Daoy (cell line): ENCODE data around the gene CEP250. TPM values are rescaled to one million over a fixed set of nuclear protein-coding genes. Genes with fewer than 3 reads are reported as not detected.
"Not testable (repeated sequence)": the region's sequence is repeated elsewhere in the genome, so short reads cannot be mapped to it uniquely, and the experiment has no call there.

Source experiments
- DNase-seq: peaks from one replicate; pipeline ENCODE4 v3.0.0-alpha.2; 2015; ENCODE audit warnings: low read depth
- total RNA-seq: library from RNA; depleted of rRNA; stranded (reverse); fragments of >200 nt; shearing (Covaris generic); gene quantifications from 2 replicates; pipeline ENCODE4 v1.2.3, GENCODE V29; 2014

The CEP250 gene
- total RNA-seq, 1 experiment from 2014 or later = 18.4 TPM

DNA sequence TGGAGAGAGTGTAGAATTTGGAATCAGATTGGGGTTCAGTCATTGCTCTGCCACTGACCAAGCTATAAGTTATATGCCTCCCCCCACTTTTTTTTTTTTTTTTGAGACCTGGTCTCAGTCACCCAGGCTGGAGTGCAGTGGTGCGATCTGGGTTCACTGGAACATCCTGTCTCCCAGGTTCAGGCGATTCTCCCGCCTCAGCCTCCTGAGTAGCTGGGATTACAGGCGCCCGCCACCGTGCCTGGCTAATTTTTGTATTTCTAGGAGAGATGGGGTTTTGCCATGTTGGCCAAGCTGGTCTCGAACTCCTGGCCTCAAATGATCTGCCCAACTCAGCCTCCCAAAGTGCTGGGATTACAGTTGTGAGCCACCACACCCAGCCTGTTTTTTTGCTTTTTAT, 1.3 kb downstream of the CEP250 start:
- DNase-seq = not testable (repeated sequence)

DNA sequence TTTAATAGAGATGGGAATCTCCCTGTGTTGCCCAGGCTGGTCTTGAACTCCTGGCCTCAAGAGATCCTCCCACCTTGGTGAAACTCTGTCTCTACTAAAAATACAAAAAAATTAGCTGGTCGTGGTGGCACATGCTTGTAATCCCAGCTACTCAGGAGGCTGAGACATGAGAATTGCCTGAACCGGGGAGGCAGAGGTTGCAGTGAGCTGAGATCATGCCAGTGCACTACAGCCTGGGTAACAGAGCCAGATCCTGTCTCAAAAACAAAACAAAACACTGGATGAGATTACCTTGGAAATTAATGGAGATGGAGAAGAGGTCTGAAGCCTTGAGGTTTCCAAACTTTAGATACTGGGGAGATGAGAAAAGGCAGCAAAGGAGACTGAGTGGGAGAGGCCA, 2.1 kb downstream of the CEP250 start:
- DNase-seq = not testable (repeated sequence)

DNA sequence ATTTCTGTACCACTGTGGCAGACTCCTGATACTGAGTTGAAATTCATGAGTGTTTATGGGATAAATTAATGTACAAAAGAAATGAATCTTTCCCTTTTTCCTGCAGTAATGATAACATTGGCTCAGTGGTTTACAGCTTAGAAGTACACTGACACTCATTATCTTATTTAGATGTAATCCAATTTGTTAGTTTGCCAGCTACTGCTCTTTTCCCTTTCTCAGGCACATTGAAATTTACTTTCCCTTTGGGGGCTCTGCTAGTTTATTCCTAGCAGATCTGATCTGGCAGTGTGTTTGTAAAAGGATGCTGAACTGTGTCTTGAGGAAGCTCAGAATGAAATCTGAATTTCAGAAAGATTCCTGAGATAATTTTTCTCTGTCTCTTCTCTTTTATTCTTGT, 3.0 kb downstream of the CEP250 start:
- no peak for DNase-seq

DNA sequence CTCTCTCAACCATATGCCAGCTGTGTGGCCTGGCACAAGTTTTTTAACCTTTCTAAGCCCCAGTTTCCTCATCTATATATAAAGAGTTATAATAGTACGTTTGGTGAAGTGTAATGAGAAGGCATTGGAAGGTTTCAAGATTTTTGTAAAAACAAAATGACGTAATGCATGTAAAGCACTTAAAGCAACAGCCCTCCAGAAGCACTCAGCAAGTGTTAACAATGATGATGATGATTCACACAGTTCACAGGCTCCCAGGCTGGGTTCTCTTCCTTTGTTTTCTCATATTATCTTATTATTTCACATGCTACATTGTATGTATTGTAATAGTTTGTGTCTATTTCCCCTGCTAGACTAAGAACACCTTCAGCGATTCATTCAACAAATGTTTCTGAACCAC, 6.2 kb downstream of the CEP250 start:
- no peak for DNase-seq

DNA sequence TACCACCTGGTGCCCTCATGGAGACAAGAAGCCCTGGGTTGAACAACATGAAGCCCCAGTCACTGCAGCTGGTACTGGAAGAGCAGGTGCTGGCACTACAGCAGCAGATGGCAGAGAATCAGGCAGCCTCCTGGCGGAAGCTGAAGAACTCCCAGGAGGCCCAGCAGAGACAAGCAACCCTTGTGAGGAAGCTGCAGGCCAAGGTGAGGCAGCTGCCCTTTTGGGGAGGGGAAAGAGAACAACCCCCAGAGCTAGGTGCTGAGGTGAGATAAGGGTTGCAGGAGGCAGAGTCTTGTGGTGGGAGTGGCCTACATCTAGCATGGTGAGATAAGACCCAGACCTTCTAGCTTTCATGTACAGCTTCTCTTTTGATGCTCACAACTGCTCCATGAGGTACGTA, 7.0 kb downstream of the CEP250 start:
- DNase-seq = no peak

DNA sequence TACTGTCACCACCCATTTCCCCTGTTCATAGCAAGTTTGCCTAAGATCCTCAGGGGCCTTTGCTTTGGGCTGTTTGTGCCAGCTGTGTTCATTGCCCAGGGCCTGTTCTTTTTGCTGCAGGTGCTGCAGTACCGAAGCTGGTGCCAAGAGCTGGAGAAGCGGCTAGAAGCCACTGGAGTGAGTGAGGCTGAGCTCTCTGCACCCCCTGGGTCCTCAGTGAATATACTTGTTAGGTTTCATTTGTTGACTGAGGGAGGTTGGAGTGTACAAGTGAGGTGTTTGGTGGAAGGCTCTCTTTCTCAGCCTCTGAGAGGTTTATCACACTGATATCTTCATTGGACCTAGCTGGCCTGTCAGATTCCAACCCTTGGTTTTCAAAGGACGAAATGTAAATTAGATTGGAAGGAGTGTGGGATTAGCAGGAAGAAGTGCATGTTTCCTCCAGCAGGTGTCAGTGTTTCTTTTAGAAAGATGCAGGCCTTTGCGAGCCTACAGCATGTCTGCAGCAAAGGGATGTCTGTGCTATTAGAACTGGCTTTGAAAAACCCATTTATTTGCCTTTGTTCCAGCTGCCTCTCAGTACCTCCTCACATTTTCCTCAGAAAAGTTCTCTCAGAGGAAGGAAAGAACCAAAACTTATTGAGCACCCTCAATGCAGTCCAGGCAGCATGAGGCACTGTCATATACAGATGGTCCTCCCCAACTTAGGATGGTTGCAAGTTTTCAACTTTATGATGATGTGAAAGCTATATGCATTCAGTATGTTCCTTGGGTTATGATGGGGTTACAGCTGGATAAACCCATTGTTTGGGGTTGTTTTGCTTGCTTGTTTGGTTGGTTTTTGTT, 8.3 kb downstream of the CEP250 start:
- peak; percentile 40 for DNase-seq

DNA sequence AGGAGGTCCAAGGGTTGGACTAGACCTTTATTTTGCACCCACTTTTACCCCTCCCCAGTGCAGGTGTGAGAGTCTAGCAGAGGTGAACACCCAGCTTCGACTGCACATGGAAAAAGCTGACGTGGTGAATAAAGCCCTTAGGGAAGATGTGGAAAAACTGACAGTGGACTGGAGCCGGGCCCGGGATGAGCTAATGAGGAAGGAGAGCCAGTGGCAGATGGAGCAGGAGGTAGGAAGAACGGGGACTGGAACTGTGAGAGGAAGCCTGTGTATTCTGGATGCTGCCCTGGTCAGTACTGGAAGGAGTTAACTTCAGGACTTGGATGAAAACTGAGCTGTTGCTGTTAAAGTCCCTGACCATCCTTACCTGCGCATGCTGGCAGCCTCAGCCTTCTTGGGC, 10.6 kb downstream of the CEP250 start:
- no peak for DNase-seq

DNA sequence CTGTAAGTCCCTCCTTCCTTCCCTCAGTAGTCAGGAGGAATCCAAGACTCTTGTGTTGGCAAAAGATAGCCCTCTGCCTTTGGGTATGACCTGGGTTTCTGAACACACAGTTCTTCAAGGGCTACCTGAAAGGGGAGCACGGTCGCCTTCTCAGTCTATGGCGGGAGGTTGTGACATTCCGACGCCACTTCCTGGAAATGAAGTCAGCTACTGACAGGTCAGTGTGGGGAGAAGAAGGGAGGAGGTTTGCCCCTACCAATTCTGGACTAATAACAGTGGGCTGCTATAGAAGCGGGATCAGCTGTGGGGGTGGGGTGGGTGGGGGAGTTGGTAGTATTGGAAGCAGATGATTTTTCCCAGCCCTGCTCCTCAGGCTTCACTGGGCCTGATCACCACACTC, 11.5 kb downstream of the CEP250 start:
- no peak for DNase-seq

DNA sequence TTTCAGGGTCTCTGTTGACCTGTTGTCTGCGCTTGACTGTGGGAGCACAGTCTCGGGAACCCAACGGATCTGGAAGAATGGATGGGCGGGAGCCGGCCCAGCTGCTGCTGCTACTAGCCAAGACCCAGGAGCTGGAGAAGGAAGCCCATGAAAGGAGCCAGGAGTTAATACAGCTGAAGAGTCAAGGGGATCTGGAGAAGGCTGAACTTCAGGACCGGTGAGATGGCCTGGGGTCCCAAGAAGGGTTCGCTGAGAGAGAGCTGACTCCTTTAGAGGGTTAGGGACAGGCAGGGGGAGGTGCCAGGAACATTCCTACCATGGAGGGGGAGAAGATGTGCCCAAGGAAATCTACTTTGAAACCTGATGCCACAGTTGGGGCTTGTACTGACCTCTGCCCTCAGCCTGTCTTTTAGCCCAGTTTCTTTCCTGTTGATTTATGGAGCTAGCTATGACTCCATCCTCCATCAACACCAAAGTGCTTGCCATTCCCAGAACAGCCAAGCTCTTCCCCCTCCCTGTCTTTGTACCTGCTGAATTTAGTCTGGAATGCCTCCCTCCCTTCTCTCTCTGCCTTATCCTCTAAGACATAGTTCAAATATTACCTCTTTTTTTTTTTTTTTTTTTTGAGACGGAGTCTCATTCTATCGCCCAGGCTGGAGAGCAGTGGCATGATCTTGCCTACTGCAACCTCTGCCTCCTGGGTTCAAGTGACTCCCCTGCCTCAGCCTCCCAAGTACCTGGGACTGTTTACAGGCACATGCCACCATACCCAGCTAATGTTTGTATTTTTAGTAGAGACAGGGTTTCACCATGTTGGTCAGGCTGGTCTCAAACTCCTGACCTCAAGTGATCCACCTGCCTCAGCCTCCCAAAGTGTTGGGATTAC, 12.2 kb downstream of the CEP250 start:
- DNase-seq = no peak

DNA sequence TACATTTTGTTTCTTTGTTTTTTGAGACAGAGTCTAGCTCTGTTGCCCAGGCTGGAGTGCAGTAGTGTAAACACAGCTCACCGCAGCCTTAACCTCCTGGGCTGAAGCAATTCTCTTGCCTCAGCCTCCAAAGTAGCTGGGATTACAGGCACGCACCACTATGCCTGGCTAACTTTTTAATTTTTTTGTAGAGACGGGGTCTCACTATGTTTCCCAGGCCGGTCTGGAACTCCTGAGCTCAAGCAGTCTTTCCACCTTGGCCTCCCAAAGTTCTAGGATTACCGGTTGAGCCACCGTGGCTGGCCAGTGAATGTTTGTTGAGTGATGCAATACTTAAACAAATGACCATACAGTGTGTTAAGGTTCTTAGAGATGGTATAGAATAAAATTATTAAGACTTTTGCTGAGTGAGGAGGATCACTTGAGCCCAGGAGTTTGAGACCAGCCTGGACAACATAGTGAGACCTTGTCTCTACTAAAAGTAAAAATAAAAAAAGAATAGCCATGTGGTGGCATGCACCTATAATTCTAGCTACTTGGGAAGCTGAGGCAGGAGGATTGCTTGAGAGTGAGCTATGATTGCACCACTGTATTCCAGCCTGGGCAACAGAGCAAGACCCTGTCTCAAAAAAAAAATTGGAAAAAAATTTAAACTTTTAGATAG, 13.4 kb downstream of the CEP250 start:
- no peak for DNase-seq

DNA sequence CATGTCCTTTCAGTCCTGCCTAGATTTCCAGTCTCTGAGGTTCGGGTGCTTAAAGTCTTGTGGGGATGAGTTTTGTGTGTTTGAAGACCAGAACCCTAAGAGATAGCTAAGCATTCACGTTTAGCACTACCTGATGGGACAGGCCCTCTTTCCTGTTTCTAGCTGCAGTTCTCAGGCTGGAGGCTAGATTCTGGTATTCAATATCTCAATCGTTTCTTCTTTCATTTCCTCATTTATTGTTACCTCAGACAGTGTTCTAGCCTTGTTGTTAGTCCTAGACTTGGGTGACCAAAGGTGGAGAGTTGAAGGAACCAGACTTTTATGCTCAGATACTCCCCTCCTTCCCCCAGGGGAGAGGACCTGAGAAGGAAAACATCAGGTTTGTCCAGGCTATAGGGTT, 16.8 kb downstream of the CEP250 start:
- DNase-seq = no peak

DNA sequence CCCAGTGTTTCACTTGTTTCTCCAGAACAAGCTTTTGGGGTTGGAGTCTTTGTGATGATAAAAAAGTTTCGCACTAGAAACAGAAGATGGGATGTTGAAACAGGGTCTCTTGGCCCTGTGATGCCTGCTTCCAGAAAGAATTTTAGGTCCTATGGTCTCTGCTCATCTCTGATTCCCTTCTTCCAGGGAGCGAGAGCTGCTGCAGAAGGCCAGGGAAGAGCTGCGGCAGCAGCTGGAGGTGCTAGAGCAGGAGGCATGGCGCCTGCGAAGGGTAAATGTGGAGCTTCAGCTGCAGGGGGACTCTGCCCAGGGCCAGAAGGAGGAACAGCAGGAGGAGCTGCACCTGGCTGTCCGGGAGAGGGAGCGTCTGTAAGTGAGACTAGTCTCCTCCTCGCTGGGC, 18.3 kb downstream of the CEP250 start:
- DNase-seq = no peak

DNA sequence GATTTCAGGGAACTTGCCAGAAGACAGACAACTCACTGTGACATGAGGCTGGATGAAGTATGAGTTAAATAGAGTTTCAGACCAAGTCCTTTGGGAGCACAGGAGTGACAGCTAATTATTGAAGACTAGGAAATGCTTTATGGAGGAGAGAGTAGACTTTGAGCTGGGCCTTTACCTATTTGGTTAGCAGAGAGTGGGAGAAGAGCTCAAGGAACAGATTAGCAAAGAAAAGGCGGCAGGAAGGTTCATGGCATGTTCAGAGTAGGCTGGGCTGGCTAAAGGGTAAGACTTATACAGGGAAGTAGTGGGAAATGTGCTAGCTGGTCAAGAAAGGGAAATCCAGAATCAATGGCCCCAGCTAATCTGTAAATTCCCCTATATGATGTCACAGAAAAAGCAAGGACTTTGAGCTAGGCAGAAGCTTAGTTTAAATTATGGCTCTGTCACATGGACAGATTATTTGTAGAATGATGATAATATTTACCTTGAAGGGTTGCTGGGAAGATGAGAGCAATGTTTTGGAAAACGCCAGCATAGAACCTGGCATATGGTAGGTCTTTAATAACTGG, 19.0 kb downstream of the CEP250 start:
- DNase-seq = no peak

DNA sequence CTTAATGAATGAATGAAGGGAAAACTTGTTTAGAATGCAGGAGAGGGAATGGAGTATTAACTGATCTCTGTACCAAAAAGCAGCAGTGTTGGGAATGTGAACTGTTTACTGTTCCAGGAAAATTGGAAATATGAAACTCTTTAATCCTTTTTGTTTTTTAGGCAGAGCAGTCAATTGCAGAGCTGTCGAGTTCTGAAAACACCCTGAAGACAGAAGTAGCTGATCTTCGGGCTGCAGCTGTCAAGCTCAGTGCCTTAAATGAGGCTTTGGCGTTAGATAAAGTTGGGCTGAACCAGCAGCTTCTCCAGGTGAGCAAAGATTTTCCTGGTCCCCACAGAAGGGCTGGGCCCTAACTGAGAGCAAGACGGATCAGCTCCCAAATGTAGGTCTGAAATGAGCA, 20.9 kb downstream of the CEP250 start:
- DNase-seq = no peak

DNA sequence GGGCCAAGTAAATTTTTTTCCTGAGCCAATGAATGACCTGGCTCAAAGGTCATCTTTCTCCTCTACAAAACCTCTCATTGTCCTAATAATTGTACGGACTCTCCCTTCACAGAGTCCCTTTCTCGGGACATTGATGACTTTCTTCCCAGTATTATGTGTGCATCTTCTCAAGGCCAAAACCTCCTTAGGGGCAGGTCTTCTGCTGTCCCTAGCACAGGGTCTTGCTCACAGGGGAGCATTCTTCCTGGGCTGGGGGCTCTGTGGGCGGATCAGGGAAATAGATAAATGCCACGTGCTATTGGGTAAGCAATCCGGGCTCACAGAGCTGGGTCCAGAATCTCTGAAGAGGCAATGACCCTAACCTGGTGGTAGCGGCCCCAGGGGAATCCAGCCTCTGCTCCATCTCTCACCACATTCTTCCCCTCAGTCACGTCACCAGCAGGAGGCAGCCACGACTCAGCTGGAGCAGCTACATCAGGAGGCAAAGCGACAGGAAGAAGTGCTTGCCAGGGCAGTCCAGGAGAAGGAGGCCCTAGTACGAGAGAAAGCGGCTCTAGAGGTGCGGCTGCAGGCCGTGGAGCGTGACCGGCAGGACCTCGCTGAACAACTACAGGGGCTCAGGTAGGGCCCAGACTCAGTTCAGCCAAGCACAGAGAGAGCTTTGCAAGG, 23.5 kb downstream of the CEP250 start:
- DNase-seq = peak; percentile 14

DNA sequence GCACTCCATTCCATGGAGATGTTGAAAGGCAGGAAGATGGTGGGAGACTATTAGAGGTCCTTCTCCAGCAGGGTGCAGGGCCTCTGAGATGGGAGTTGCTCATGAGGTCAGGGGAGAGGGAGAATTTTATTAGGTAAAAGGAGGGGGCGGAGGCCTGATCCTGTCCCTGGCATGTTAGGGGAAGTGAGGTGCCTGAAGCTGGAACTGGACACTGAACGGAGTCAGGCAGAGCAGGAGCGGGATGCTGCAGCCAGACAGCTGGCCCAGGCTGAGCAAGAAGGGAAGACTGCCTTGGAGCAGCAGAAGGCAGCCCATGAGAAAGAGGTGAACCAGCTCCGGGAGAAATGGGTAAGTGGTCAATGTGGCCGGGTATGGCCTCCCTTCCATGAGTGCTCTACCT, 24.4 kb downstream of the CEP250 start:
- no peak for DNase-seq

DNA sequence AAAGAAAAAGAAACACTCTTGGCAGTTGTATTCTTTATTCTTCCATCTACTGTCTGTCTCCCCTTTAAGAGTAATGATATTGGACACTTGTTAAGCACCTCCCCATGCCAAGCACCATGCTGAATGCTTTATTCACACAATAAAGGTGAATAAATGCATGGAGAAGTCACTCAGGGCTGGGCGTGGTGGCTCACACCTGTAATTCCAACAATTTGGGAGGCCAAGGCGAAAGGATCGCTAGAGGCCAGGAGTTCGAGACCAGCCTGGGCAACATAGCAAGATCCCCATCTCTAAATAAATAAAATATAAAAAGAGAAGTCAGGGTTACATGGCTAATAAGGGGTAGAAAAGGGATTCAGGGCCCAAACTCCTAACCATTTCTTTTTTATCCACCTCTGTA, 32.1 kb downstream of the CEP250 start:
- DNase-seq = no peak

DNA sequence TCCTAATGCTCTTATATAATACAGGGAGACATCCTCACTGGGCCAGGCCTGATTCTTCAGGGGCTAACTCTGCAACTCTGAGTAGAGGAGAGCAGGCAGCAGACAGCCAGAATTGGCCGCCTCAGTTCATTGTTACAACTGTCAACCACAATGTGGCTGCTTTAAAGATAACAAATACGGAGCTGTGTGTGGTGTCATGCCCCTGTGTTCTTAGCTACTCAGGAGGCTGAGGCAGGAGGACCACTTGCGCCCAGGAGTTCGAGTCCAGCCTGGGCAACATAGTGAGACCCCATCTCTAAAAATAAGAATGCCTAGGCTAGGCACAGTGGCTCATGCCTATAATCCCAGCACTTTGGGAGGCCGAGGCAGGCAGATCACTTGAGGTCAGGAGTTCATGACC, 34.3 kb downstream of the CEP250 start:
- no peak for DNase-seq

DNA sequence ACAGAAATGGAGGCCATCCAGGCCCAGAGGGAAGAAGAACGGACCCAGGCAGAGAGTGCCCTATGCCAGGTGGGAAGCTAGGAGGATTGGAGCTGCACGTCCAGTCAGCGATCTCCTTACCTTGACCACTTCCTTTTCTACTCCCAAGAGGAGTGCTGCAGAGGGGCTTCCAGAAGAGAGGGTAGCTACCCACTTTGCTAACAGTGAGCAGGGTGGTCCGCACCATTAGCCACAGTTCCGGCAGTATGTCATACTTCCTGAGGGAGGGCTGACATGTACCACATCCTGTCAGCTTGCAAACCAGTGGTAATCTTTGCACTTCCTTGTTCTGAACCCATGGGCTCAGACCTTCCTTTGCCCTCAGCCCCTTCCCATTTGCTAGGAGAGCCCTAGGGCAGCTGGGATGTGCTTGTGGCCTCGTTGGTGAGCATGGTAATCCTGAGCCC, 35.4 kb downstream of the CEP250 start:
- DNase-seq = no peak

DNA sequence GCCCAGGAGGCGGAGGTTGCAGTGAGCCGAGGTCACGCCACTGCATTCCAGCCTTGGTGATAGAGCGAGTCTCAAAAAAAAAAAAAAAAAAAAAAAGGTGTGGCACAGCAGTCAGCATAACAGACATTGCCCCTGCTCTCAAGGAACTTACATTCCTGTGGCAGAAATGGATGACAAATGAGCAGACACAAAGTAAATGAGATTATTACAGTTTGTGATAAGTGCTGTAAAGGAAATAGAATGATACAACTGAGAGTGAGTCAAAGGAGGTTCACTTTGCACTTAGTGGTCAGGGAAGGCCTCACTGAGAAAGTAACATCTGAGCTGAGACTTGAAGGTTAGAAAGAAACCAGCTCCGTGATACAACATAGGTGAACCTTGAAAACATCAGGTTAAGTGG, 36.4 kb downstream of the CEP250 start:
- no peak for DNase-seq

DNA sequence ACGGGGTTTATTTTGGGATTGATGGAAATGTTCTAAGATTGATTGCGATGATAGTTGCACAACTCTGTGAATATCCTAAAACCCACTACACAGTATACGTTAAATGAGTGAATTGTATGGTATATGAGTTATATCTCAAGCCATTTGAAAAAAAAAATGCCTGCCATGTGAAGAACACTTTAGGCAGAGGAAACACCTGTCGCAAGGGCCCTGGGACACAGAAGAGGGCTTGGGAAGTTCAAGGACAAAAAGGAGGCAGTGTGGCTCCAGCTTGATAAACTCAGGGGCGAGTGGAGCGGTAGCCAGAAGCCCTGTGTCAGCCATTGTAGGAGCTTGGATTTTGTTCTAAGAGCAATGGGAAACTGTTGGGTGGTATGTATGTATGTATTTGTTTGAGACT, 37.0 kb downstream of the CEP250 start:
- no peak for DNase-seq

DNA sequence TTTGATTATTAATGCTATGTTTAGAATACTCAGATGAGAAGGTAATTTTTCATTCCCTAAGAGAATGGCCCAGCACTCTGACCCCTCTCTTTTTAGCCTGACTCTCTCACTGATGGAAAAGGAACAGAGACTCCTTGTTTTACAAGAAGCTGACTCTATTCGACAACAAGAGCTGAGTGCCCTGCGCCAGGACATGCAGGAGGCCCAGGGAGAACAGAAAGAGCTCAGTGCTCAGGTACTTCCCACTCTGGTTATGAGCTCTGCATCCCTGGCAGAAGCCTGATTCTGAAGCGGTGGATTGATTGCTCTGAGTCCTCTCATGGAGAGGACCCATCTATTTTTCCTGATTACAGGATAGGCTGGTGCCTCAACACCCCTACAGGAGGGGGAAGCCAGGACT, 41.1 kb downstream of the CEP250 start:
- DNase-seq = no peak
